GM18498 (cell line): ENCODE data around the gene TNXB.
"Not testable (repeated sequence)": the region's sequence is repeated elsewhere in the genome, so short reads cannot be mapped to it uniquely, and the experiment has no call there.

Experiments
- ATAC-seq: cut with Tn5 transposase; IDR thresholded peaks from one replicate; pipeline ENCODE4 v1.9.1; 2021; ENCODE audit warnings: mild to moderate bottlenecking, moderate library complexity; ENCODE audit not compliant: unreplicated experiment

The TNXB gene

DNA sequence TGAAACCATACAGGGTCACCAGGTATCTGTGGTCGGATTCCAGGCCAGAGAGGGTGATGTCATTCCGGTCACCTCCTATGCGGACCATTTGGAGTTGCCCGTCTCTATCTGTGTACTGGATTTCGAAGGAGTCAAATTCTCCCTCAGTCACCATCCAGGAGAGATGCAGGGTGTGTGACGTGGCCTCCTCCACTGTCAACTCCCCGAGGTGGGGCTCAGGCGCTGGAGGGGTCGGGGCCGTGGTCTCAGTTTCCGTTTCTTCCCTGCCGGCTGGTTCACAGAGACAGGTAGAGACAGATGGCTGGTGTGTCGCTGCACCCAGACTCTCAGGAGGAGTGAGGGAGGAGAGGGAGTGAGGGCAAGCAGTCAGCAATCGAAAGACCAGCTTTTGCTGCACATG lies 40.3 kb downstream of the TNXB start:
- no peak for ATAC-seq

- not testable (repeated sequence) for ATAC-seq
These were observed 40.8 kb downstream of the TNXB start for GRCh38 chr6:32068315-32068714.

DNA sequence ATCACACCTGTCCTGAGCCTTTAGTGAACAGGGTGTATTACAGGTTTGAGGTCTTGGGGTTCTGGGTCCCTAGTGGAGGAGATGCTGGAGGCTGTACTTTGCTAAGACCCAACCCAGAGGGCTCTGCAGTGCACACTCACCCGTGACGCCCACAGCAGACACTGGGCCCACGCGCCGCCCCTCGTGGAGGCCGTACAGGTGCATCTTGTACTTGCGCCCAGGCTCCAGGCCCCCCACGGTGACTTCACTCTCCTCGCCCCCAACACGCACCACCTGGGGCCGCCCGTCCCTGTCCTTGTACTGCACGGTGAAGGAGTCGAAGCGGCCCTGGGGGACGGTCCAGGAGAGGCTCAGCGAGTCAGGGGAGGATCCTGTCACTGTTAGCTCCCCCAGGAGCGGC lies 41.6 kb downstream of the TNXB start:
- ATAC-seq, result not testable (repeated sequence)

- ATAC-seq, result no peak
These were observed 44.4 kb downstream of the TNXB start for GRCh38 chr6:32064706-32065105.

GRCh38 chr6:32060966-32061655 lies 48.0 kb downstream of the TNXB start:
- ATAC-seq, result no peak

DNA sequence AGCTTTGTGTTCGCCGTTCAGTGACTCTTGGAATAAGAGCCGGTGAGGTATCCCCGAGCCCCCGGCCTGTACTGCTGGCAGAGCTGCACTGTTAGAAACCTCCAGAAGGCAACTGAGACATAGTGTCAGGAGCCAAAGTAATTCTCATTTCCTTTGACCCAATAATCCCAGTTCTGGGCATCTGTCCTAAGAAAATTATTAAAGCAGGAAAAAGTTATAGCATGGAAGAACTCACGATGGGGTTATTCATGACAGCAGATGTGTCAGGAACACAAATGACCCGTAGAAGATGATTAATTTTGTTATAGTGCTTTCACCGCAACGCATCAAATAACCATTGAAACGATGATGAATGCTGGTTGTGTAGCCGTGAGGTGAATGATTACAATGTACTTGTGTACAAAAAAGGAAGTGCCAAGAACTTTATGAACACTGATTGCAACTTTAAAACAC lies 50.6 kb downstream of the TNXB start:
- ATAC-seq, result no peak

- no peak for ATAC-seq
These were observed 51.2 kb downstream of the TNXB start for GRCh38 chr6:32057966-32058365.

DNA sequence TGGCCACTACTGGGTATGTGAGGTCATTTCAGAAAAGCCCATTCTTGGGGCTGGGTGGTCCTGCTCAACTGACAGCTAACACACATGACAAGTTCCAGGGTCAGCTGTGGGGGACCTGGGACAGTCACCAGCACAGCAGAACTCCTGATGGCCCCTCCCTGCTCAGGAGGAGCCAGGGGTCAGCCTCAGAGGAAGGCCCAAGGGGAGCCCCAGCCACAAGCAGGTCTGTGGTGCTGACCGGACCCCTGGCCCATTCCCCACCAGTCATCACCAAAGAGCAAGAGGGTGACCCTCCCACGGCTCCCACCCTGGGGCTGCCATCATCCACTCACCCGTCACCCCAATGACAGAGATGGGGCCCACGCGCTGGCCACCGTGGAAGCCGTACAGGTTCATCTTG lies 52.9 kb downstream of the TNXB start:
- ATAC-seq, result no peak

GRCh38 chr6:32055756-32056155 lies 53.4 kb downstream of the TNXB start:
- ATAC-seq, result not testable (repeated sequence)

DNA sequence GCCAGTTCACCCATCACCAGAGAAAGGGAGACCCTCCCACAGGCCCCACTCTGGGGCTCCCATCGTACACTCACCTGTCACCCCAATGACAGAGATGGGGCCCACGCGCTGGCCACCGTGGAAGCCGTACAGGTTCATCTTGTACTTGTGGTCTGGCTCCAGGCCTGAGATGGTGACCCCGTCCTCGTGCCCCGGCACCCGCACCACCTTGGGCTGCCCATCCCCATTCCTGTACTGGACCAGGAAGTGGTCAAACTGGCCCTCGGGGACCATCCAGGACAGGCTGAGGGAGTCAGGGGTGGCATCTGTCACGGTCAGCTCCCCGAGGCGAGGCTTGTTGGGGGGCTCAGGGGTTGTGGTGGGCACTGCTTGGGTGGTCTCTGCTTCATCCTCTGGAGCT lies 55.8 kb downstream of the TNXB start:
- ATAC-seq, result not testable (repeated sequence)

GRCh38 chr6:32052626-32053025 lies 56.5 kb downstream of the TNXB start:
- not testable (repeated sequence) for ATAC-seq

DNA sequence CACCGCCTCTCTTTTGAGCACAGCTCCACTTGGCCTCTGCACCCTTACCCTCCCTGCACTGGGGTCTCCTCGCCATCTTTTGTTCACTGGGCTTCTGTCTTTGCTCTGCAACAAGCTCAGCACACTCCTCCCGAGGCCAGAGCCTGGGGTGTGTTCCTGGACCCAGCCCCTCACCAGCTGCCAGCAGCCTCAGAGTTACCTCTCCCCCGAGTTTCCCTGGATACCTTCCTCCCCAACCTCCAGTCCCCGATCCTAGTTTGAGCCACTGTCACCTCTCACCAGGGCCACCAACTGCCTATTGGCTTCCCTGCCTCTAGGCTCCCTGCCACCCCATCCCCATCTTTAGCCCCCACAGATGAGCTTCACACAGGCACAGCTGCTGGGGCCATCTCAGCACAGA lies 58.6 kb downstream of the TNXB start:
- no peak for ATAC-seq

- not testable (repeated sequence) for ATAC-seq
These were observed 59.4 kb downstream of the TNXB start for GRCh38 chr6:32049736-32050135.

- not testable (repeated sequence) for ATAC-seq
These were observed 60.0 kb downstream of the TNXB start for GRCh38 chr6:32049149-32049548.

GRCh38 chr6:32047855-32048766 lies 61.0 kb downstream of the TNXB start:
- ATAC-seq, result no peak

DNA sequence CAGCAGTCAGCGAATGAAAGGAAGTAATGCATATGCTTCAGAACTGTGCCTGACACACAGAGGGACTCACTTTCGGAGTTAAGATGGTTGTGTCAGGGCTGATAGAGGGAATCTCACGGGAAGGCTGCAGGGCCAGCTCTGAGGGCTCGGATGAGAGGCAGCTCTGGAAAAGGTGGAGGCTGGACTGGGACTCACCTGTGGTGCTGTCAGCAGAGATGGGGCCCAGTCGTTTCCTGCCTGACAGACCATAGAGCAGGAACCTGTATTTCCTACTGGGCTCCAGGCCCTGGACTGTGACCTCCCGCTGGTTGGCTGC lies 61.6 kb downstream of the TNXB start:
- ATAC-seq, result no peak

- ATAC-seq, result no peak
These were observed 62.1 kb downstream of the TNXB start for GRCh38 chr6:32047084-32047478.

DNA sequence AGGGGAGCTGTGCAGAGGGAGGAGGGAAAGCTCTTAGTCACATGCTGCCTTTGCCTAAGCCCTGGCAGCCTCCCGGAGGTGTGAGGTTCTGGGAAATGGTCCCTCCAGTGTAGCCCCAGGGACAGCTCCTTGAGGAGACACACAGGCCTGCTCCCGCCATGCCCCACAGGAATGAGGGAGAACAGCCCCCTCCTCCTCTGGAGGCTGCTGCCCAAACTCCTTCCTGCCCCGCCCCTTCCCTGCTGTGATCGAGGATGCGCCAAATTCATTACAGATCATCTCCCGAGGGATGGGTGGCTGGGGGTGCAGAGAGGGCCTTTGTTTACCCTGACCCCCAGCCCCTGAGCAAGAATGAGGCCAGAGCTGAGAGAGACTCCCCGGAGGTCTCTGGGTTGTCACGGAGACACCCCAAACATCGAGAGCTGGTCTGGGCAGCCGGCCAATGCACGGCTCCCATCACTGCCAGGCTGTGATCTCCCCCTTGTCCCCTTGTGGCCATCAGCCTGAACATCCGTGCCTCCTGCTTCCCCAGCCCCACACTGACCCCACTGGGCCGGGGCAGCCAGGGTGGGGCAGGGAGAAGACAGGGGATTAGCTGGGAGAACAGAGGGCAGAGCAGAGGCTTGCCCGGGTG lies 62.6 kb downstream of the TNXB start:
- no peak for ATAC-seq

- no peak for ATAC-seq
These were observed 63.2 kb downstream of the TNXB start for GRCh38 chr6:32045811-32046449.

GRCh38 chr6:32044916-32045315 lies 64.2 kb downstream of the TNXB start:
- ATAC-seq, result not testable (repeated sequence)
